GM12873 (cell line): ENCODE measurements around the gene ALDH1A1.

ENCODE experiments used
- TF ChIP-seq, protein P1 (sequence below): IDR thresholded peaks from 2 replicates; pipeline ENCODE4 v1.5.1; 2012; ENCODE audit warnings: low read depth, mild to moderate bottlenecking, moderate library complexity, low read length, control low read depth; ENCODE audit not compliant: insufficient read depth; ENCODE audit errors: missing control alignments

Gene ALDH1A1

DNA sequence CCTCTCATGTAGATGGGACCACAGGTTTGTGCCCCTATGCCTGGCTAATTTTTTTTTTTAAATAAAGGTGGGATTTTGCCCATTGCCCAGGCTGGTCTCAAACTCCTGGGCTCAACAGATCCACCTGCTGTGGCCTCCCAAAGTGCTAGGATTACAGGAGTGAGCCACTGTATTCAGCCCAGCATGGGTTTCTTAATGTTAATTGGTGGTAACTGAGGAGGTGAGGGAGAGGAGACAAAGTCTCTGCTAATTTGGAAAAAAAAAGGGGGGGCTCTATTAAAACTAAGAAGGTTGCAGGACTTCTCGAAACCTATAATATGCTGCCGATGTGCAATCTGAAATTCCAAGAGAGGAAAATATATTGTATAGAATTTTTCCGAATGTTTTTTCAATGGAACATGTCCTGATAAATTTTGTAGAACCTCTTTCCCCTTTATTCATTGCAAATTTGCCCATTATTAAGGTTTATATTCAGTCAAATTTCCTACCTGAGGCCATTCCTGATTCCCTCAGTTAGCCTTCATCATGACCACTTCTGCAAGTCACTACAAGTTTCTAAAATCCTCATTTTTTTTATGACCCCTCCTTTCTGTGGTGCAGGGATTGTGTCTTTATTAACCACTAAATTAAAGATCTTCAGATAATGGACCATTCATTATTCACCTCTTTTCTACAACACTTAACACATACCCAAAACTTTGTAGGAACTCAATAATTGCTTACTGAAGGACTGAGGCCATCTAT lies 52.9 kb downstream of the ALDH1A1 start:
- TF ChIP-seq, protein P1, sequence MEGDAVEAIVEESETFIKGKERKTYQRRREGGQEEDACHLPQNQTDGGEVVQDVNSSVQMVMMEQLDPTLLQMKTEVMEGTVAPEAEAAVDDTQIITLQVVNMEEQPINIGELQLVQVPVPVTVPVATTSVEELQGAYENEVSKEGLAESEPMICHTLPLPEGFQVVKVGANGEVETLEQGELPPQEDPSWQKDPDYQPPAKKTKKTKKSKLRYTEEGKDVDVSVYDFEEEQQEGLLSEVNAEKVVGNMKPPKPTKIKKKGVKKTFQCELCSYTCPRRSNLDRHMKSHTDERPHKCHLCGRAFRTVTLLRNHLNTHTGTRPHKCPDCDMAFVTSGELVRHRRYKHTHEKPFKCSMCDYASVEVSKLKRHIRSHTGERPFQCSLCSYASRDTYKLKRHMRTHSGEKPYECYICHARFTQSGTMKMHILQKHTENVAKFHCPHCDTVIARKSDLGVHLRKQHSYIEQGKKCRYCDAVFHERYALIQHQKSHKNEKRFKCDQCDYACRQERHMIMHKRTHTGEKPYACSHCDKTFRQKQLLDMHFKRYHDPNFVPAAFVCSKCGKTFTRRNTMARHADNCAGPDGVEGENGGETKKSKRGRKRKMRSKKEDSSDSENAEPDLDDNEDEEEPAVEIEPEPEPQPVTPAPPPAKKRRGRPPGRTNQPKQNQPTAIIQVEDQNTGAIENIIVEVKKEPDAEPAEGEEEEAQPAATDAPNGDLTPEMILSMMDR: no peak

DNA sequence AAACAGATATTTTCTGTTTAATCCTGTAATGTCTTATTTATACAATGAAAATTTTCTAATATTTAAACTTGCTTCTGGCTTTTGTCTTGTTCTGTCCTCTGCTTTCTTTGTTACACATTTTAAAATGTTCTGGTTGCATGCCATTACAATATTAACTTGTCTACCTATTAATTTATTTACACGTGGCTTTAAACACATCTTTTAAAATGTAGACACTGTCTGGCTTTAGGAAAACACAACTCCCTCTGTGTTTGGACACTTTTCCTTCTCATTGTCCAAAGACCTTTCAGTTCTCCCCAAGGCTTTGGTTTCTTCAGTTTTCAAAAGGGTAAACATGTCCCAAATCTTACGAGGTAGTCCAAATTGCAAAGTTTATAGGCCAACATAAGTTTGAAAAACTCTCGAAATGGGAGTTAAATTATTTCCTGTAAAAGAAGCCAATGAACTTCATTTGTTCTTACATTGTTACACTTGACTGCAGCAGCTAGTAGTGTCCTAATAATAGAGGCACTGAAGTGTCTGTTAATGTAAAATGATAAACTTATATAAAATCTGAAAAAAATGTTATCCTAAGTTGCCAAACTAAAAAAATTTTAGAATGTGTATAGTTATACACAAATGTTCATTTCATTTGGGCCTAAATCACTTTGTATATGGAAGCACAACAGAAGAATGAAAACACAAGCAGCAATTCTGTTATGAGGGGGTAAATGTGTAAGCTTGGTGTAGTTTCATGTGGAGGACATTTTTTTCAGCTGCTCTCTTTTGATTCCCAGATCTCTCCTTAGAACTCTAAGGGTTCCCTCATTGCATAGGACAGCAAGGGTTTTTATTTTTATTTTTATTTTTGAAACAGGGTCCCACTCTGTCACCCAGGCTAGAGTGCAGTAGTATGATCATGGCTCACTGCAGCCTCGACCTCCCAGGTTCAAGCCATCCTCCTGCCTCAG lies 53.8 kb downstream of the ALDH1A1 start:
- TF ChIP-seq, protein P1: no peak

DNA sequence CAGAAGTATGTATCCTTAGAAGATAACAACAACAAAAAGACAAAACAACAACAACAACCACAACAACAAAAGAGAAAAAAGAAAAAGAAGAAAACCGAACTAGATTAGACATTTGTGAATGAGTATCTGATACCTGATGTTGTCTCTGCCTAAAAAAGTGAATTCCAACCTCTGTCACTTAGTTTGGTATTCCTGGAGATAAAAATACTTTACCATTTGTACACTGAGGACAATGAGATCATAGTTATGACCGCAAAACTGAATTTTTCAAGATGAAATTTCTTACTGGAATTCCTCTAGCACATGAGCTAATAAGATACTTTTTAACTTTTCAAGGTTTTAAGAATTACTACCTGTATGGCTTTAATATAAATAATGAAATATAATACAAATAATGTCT lies 54.5 kb downstream of the ALDH1A1 start:
- TF ChIP-seq, protein P1: no peak

DNA sequence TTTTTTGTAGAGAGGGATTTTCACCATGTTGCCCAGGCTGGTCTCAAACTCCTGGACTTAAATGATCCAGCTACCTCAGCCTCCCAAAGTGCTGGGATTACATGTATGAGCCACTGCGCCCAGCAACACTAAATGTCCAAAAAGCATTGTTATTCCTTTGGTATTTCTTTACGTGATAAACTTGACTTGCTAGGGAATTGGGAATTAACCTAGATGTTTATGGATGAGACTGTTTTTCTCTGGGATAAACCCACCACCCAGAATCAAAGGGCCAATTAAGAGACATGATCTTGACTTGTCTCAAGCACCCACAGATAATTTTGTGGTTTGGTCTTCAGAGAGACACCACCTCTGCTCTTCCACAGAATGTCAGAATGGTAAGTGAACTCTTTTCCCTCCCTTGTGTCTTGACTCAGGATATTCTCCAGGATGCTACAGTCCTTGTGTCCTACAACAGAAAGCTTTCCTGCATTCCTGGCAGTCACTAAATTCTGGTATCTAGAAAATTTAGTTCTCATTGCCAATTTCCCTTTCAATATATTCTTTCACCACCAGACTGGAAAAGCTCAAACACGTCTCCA lies 55.7 kb downstream of the ALDH1A1 start:
- TF ChIP-seq, protein P1: no peak

DNA sequence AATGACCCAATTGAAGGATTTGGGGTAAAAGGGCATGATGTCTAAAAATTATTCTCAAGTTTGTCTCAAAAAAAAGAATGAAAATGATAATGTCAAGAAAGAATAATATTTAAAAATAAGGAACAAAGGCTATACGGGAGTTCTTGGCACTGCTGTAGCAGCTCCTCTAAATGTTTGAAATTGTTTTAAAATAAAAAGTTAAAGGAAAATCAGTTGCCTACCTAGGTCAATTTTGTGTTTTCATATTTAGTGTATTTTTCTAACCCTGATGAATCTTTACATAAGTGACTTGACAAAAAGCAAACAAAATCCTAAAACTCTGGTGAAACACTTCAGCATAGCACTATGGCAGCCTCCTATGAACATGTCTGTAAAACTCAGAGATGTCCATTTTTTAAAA lies 56.4 kb downstream of the ALDH1A1 start:
- TF ChIP-seq, protein P1: no peak

DNA sequence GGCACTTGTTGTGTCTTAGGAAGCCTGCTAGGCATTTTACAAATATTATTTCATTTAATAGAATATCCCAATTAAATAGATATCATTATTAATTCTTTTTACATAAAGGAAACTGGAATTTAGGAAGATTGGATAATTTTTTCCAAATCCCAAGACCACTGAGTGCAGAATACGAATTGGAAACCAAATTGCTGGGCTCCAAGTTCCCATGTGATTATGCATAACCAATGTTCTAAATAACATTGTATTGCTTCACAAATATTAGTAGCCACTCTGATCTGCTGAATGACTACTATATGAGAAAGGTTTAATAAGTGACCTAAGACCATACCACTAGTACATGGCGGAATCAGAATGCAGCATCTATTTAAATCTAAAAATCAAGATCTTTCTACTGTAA lies 57.7 kb downstream of the ALDH1A1 start:
- TF ChIP-seq, protein P1: no peak

DNA sequence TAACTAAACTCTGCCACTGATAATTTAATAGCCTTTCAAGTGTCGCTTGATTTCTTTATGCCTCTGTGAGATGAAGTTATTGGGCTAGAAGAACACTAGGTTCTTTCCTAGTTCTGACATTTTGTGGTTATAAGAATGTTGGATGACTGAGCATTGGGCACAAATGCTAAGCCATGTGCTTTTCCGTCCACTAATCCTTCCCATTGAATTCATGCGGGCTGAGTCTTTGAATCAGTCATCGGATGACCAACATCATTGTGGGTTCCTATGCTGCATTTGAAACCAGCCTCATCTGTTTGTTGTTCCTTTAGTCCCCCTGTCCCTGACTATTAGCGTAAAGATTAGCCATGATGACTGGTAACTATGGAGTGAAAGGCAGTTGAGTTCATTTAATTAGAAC lies 58.5 kb downstream of the ALDH1A1 start:
- TF ChIP-seq, protein P1: no peak
